Heart right ventricle (tissue), 16 donors: ENCODE results near the gene VPS13D. TPM values are rescaled to one million over a fixed set of nuclear protein-coding genes. Genes with fewer than 3 reads are reported as not detected.

Source experiments
- ATAC-seq, 8 donors: fragments of 200-7000 bp; cut with Tn5 transposase; one replicate each; pipeline ENCODE4 v1.9.1; 2020; ENCODE audit warnings: mild to moderate bottlenecking in 8 of 8, moderate library complexity in 8 of 8, moderate number of reproducible peaks in 1 of 8
- DNase-seq, 2 donors: peaks; one replicate each; pipeline ENCODE4 v3.0.0-alpha.2; 2020
- H3K27ac ChIP-seq, 10 donors: fragments of 200-600 bp; sonication (generic) in 2 of 10; one replicate each; pipeline versions ENCODE4 v1.5.0 to v1.8.0; 2020 to 2022; ENCODE audit warnings: mild to moderate bottlenecking in 3 of 10
- H3K27me3 ChIP-seq, 7 donors: fragments of 200-600 bp; one replicate each; pipeline ENCODE4 v1.8.0; 2021 to 2022; ENCODE audit warnings: mild to moderate bottlenecking in 2 of 7
- H3K36me3 ChIP-seq, 9 donors: fragments of 200-600 bp; sonication (generic) in 1 of 9; one replicate each; pipeline versions ENCODE4 v1.5.0 to v1.8.0; 2020 to 2022; ENCODE audit warnings: mild to moderate bottlenecking in 2 of 9
- H3K4me1 ChIP-seq, 9 donors: fragments of 200-600 bp; sonication (generic) in 1 of 9; one replicate each; pipeline versions ENCODE4 v1.5.0 to v1.8.0; 2020 to 2022; ENCODE audit warnings: mild to moderate bottlenecking in 4 of 9
- H3K4me3 ChIP-seq, 10 donors: fragments of 200-600 bp; sonication (generic) in 2 of 10; one replicate each; pipeline versions ENCODE4 v1.5.0 to v1.8.0; 2020 to 2022; ENCODE audit warnings: mild to moderate bottlenecking in 7 of 10, moderate library complexity in 2 of 10
- H3K9me3 ChIP-seq, 11 donors: fragments of 200-600 bp in 10 of 11; sonication (generic) in 2 of 11; one replicate each; pipeline versions ENCODE4 v1.5.0 to v1.8.0; 2013 to 2022; ENCODE audit warnings: mild to moderate bottlenecking in 2 of 11, control low read depth in 1 of 11, moderate library complexity in 1 of 11
- WGBS, 2 donors: extraction: QIAGEN DNeasy Blood & Tissue Kit; methylation state at CpG; one replicate each; pipeline ENCODE4 v1.1.7; 2013; ENCODE audit warnings: inconsistent platforms in 1 of 2; 5-methylcytosine and 5-hydroxymethylcytosine counted together
- intact Hi-C, 10 donors: fragments of 100-400 bp; cut with DNase I; formaldehyde crosslinking; loops; one replicate each; pipeline versions ENCODE4 v1.11.1 to v1.14.2; 2022
- polyA plus RNA-seq, 2 donors: library from polyadenylated mRNA; stranded (reverse); fragments of 200-250 nt; gene quantifications; one replicate each; pipeline ENCODE4 v1.2.3, GENCODE V29; 2013
- total RNA-seq, 10 donors: library from RNA; stranded (reverse); fragmentation: NEBNext Ultra II Directional in 3 of 10; extraction: Animal tissue kit (Norgen Biotek cat#: 25700) in 3 of 10; gene quantifications; one replicate each; pipeline versions ENCODE4 v1.2.1 to v1.2.4, GENCODE V29; 2021 to 2023
- TF ChIP-seq, protein P1 (sequence below), 9 donors: fragments of 200-600 bp; sonication (generic) in 2 of 9; IDR thresholded peaks; one replicate each; pipeline versions ENCODE4 v1.5.0 to v1.8.0; 2021 to 2022; ENCODE audit warnings: antibody characterized with exemption in 9 of 9, mild to moderate bottlenecking in 5 of 9, moderate library complexity in 1 of 9
- donor health status: Arrhythmogenic right ventricular cardiomyopathy.
- donor health status: ischemic (EF 13 %, LVEDD 7.1; RV severe dilation, severe dysfunction).
- donor health status: healthy with polysubstance abuse.
- donor health status: DM: no; HTN: yes; CAD: no.
- donor health status: DM: no; HTN: no; CAD: no.
- donor health status: ischemic (EF 25% LVEDD 6.9; RV normal size, moderate dysfunction).
- donor health status: ischemic (EF 25% LVEDD 5.7; RV mildly dilated, moderate dysfunction).
- donor health status: healthy.
- donor health status: DM: yes; HTN: yes; CAD: no.
- donor health status: Ischemic cardiomyopathy.
- donor health status: ischemic (EF 35%, LVEDD 5.7; RV mildly dilated, moderate dysfunction).
- donor health status: nonischemic (EF 11% LVEDD 7.7; RV severe dilation, severe dysfunction).
- donor health status: DM: yes; HTN: yes; CAD: no.
- donor health status: PGD.
- donor health status: ischemic (EF 29% LVEDD 5.4; RV normal size, mild dysfunction).
- donor health status: nonischemic (EF 23%, LVEDD 6.1; RV moderate dilation, normal function).

VPS13D gene
- total and polyA plus RNA-seq, 12 donors, result 36.9 to 161 (median 83.3) TPM

DNA sequence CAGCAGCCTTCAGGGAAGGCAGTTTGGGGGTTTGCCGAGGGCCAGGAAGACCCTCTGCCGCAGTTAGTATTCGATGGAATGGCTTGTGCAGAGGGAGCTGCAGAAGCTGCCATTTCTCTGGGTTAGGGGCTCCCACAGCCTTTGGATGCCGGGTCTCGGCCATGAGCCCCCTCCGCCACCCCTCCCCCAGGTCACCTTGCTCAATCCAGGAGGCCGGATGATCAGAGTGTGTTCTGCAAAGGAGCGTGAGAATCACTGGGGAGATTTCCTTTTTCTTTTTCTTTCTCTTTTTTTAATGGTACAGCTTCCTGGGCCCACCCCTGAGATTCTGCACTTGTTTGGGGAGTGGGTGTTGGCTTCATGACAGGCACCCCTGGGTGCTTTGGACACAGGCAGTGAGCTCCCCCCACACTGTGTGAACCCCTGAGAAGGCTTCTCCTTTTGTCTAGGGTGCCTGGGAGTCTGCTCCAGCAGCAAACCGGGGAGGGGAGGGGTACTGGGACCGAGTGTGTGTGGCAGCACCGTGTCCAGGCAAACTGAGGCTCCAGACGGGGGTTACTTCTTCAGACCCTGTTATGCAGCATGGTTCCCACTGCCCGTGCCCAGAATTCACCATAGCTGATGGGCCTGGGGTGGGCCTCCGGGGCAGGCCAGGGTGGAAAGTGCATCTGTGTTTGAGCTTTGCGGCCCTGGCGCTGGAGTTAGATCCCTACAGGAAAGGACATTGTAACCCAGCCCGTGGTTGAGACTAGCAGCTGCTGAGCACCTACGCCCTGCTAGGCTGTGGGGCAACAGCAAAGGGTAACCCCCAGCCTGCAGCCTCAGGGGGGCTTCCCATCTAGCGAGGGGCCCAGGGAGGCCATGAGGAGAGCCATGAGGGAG, 44.6 kb upstream of the VPS13D start:
- H3K4me1 ChIP-seq, result peaks cover 20 to 93% (median 84%) of the 10 kb centered on the region in 9 donors
- ATAC-seq (peak in 7 of 8 donors; percentile 10 to 40 (median 21)), DNase-seq (no peak)
- H3K9me3 ChIP-seq, result no peaks in the 10 kb centered on the region
- H3K27ac ChIP-seq, result peak overlapping the region; percentile 83 to 99 (median 93)
- H3K27me3 ChIP-seq, result no peaks in the 10 kb centered on the region
- TF ChIP-seq, protein P1, sequence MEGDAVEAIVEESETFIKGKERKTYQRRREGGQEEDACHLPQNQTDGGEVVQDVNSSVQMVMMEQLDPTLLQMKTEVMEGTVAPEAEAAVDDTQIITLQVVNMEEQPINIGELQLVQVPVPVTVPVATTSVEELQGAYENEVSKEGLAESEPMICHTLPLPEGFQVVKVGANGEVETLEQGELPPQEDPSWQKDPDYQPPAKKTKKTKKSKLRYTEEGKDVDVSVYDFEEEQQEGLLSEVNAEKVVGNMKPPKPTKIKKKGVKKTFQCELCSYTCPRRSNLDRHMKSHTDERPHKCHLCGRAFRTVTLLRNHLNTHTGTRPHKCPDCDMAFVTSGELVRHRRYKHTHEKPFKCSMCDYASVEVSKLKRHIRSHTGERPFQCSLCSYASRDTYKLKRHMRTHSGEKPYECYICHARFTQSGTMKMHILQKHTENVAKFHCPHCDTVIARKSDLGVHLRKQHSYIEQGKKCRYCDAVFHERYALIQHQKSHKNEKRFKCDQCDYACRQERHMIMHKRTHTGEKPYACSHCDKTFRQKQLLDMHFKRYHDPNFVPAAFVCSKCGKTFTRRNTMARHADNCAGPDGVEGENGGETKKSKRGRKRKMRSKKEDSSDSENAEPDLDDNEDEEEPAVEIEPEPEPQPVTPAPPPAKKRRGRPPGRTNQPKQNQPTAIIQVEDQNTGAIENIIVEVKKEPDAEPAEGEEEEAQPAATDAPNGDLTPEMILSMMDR (IDR thresholded peaks at IDR 0.05), result no peak
- WGBS, 2 donors, result 51 to 73% methylated on average over 19 of the region's 19 CpGs
- H3K4me3 ChIP-seq, result peak overlapping the region in 9 of 10 donors; percentile 9 to 44 (median 36)
- peaks cover 0 to 59% (median 0%) of the 10 kb centered on the region in 9 donors for H3K36me3 ChIP-seq
- intact Hi-C loops, result no loop called here

DNA sequence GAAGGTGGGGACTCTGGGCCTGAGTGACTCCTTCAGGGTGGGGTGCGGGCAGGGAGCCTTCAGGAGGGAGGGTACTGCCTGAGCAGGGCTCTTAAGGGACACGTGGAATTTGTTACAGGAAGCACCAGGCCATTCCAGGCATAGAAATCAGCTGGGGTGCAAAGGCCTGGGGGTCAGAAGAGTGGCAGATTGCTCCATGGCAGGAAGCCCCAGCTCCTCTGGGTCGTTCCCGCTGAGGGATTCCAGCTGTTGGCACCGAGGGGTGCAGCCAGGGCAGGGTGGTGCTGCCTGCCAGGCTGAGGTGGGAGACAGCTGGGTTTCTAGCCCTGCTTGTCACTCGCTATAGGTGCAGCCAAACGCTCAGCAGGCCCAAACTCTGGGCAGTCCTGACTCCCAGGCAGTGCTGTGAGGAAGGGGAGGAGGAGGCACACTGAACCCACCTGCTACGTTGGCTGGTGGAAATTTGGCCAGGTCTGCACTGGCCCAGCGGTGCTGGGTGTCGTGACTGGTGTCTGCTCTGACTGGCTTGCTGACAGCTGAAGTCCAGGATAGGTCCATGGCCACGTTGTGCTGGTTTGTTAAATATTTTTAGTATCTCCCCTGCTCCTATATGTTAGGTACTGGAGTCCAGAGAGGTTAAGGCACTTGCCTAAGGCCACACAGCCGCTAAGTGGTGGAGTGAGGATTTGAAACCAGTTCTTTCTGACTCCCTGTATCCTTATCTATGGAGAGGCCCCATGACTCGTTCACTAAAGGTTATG, 43.7 kb upstream of the VPS13D start:
- DNase-seq (no peak), ATAC-seq (peak; percentile 1 to 24 (median 16))
- H3K36me3 ChIP-seq, result peaks cover 0 to 62% (median 0%) of the 10 kb centered on the region in 9 donors
- H3K4me3 ChIP-seq, result peak overlapping the region in 6 of 10 donors; percentile 5 to 44 (median 41)
- intact Hi-C loops, result no loop called here
- H3K4me1 ChIP-seq, result peaks cover 20 to 85% (median 75%) of the 10 kb centered on the region in 9 donors
- H3K27ac ChIP-seq, result peak overlapping the region; percentile 83 to 99 (median 93)
- no peaks in the 10 kb centered on the region for H3K9me3 ChIP-seq
- 31 to 36% methylated on average over 13 of the region's 13 CpGs for WGBS, 2 donors
- TF ChIP-seq, protein P1 (IDR thresholded peaks at IDR 0.05), result no peak
- no peaks in the 10 kb centered on the region for H3K27me3 ChIP-seq

DNA sequence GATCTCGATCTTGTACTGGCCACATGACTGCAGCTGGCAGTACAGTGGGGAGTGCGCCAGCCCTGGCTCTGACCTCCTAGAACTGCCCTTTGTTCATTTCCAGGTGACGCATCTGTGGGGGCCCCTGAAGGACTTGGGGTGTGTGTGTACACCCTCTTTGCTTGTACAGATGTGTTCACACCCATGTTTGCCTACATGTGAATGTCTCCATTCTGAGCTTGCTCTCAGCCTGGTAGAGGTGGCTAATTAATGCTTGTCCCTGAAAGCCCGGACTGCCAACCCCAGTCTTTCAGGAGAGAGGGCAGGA, 43.2 kb upstream of the VPS13D start:
- TF ChIP-seq, protein P1 (IDR thresholded peaks at IDR 0.05), result no peak
- H3K9me3 ChIP-seq, result no peaks in the 10 kb centered on the region
- WGBS, 2 donors, result 72 to 73% methylated on average over 4 of the region's 4 CpGs
- ATAC-seq (no peak), DNase-seq (no peak)
- H3K4me3 ChIP-seq, result no peak overlapping the region
- H3K36me3 ChIP-seq, result peaks cover 0 to 62% (median 0%) of the 10 kb centered on the region in 9 donors
- intact Hi-C loops, result no loop called here
- peaks cover 20 to 79% (median 70%) of the 10 kb centered on the region in 9 donors for H3K4me1 ChIP-seq
- peak overlapping the region in 7 of 10 donors; percentile 88 to 99 (median 94) for H3K27ac ChIP-seq
- H3K27me3 ChIP-seq, result no peaks in the 10 kb centered on the region

DNA sequence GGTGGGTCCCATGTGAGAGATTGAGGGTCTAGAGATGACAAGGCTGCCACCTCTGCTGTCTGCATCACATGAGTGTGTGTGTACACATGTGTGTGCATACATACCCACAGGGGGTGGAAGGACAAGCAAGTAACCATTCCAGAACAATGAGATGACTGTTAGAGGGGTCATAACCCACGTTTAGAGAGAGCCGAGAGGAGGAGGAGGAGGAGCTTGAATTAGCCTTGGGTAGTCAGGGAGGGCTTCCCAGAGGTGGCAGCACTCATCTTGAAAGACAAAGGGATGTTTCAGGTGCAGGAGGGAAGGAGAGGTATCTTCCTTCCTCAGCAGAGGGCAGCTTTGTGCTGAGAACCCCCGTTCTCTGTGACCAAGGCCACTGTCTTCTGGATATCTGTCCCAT, 41.7 kb upstream of the VPS13D start:
- Histone ChIP-seq H3K27me3 (no peaks in the 10 kb centered on the region), H3K27ac (no peak overlapping the region), H3K36me3 (peaks cover 0 to 70% (median 8%) of the 10 kb centered on the region in 9 donors), H3K9me3 (no peaks in the 10 kb centered on the region), H3K4me1 (peaks cover 20 to 66% (median 57%) of the 10 kb centered on the region in 9 donors), H3K4me3 (no peak overlapping the region)
- 48 to 57% methylated on average over 3 of the region's 3 CpGs for WGBS, 2 donors
- DNase-seq (no peak), ATAC-seq (no peak)
- TF ChIP-seq, protein P1 (IDR thresholded peaks at IDR 0.05), result no peak
- intact Hi-C loops, result no loop called here
